GM15510 (cell line): ENCODE data around the gene CTSE.

Source experiments
- POLR2A ChIP-seq: IDR thresholded peaks from 3 replicates; pipeline ENCODE4 v1.6.1; 2011; ENCODE audit warnings: borderline replicate concordance; ENCODE audit not compliant: insufficient read length; ENCODE audit errors: extremely low read depth

CTSE gene

GRCh38 chr1:206049293-206049692, 25.6 kb upstream of the CTSE start:
- TF ChIP-seq POLR2A: no peak

DNA sequence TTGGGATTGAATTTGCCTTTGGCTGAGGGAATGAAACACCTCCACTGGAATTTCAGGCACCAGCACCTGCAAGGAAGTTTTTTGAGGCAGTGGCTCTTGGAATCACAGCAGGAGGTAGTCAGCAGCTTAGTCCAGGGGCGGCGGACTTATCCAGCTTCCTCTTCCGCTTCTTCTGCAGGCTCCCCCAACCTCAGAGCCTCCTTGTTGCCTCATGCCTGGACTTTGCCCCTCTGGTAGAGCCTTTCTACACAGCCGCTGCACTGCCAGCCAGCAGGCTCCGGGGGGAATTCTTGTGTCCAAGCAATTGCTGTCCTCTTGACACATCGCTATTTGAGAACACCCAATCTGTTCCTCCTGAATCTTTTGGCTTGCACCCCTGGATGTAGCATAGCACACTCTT, 24.9 kb upstream of the CTSE start:
- no peak for TF ChIP-seq POLR2A

GRCh38 chr1:206047271-206047670, 23.6 kb upstream of the CTSE start:
- TF ChIP-seq POLR2A: no peak

GRCh38 chr1:206041640-206042039, 17.9 kb upstream of the CTSE start:
- no peak for TF ChIP-seq POLR2A

- no peak for TF ChIP-seq POLR2A
Observed at GRCh38 chr1:206040328-206040727, 16.6 kb upstream of the CTSE start.

GRCh38 chr1:206039046-206039973, 15.6 kb upstream of the CTSE start:
- no peak for TF ChIP-seq POLR2A

DNA sequence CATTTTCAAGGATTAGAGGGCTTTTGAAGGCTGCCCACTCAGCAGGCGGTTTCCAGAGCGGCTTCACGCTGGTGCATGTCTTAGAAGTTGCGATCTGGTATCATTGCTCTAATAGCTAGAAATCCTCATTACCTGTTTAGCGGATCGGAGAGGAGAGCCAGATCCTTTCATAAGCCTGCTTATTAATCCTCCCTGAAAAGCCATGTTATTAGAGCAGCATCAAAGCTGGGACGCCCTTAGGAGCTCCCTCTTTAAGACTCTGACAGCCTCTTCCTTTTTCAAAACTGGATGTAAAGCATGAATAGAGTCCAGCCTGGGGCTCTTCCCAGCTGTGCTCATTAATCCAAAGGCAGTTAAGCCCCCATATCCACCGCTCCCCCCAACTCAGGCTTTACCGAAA, 13.9 kb upstream of the CTSE start:
- no peak for TF ChIP-seq POLR2A

DNA sequence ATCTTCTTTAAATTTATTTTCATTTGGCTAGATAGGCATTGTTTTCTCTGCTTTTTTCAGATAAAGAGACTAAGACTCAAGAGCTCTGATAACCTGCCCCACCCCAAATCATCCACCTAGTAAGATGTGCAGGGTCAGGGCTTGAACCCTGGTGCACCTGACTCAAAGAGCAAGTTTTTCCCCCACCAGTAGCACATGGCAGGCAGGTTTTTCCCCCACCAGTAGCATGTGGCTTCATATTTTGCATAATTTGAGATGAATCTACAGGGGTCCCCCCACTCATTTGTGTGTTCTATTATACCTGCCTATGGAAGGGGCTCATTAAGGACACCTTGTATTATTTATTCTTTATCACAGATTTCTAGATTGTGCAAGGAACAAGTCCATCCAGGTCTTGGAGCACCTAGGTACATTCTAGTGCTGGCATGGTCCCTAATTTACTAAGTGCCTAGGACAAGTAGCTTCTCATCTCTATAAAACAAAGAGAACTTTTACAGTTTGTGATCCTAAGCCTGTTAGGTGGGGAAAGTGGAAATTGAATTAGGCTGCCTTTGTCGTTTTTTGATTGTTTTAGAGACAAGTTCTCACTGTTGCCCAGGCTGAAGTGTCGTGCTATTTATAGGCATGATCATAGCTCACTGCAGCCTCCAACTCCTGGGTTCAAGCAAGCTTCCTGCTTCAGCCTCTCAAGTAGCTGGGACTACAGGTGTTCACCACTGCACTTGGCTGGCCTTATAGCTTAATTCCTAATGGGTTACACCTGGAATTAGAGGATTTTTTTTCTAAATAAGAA, 13.2 kb upstream of the CTSE start:
- no peak for TF ChIP-seq POLR2A

DNA sequence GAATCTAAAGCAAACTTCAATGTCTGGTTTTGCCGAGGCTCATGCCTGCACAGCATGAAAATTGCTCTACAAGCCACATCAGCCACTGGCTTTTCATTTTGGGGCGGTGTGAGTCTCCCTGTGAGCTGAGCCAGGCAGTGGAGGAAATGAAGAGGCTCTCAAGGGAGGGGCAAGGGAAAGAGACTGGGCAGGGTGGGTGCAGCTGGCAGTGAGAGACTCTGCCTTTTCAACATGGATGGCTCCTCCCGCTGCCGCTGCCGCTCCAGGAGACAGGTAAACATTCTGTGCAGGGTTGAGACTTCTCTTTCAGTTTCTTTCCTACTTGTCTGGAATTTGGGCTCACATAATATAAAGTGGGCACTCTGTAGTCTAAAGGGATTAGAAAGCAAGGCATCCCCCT, 11.3 kb upstream of the CTSE start:
- TF ChIP-seq POLR2A: no peak

- no peak for TF ChIP-seq POLR2A
Observed at GRCh38 chr1:206032380-206033140, 8.9 kb upstream of the CTSE start.

- TF ChIP-seq POLR2A: no peak
Observed at GRCh38 chr1:206030714-206031113, 7.0 kb upstream of the CTSE start.

GRCh38 chr1:206030191-206030590, 6.5 kb upstream of the CTSE start:
- TF ChIP-seq POLR2A: no peak

DNA sequence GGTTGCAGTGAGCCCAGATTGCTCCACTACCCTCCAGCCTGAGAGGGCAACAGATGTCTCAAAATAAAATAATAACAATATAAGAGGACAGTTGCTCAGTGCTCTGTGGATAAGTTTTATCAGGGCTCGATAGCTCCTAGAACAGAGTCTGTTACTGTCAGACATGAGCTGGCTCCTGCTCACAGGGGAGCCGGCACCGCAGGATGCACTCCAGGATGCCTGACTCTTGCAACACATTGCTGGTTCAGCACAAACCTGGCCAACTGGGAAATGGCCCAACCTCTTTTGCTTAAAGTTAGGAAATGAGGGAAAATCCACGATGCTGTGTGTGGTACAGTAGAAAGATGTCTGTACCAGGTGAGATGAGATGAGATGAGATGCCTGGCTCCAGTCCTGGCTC, 5.8 kb upstream of the CTSE start:
- TF ChIP-seq POLR2A: no peak

- TF ChIP-seq POLR2A: no peak
Observed at GRCh38 chr1:206025283-206025820, 1.7 kb upstream of the CTSE start.

- no peak for TF ChIP-seq POLR2A
Observed at GRCh38 chr1:206022766-206023165, 929 bp downstream of the CTSE start.

DNA sequence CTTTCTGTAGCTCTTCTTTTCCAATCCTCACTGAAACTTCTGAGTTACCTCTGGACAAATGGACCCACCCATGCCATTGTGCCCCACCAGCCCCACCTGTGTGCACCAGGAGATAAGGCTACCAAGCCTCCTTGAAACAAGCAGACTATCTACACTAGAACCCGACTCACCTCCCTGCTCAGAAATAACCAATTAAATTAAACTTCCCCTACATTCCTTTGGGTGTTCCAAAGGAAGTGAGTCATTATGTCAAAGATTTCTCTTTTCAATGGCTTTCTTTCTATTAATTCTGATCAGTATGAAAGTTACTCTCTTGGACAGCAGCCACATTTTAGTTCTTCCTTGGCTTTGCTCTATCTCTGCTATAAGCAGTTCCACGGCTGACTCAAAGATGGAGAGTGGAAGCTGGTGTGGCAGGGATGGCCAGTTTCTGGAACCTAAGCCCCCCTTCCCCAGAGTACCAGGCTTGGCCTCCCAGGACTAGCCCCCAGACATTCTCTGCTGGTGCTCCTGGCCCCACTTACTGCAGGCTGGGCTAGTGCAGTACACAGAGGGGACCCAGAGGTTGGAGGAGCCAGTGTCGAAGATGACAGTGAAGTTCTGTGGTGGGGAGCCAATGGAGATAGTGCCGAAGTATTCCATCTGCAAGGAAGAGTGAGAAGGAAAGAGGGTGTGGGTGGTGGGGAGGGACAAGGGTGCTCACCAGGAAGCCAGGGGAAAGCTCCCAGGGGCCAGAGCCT, 1.9 kb downstream of the CTSE start:
- no peak for TF ChIP-seq POLR2A
